Ishikawa (cell line): Measurements from ENCODE around the gene MYCBP.

Experiments used
- CEBPB ChIP-seq: IDR thresholded peaks from 2 replicates; pipeline ENCODE4 v1.6.1; 2012
- CREB1 ChIP-seq: IDR thresholded peaks from 2 replicates; pipeline ENCODE4 v1.6.1; 2012; ENCODE audit warnings: low read depth
- EGR1 ChIP-seq: IDR thresholded peaks from 2 replicates; pipeline ENCODE4 v1.6.1; 2012
- EP300 ChIP-seq: IDR thresholded peaks from 2 replicates; pipeline ENCODE4 v1.6.1; 2012; ENCODE audit warnings: borderline replicate concordance
- FOXM1 ChIP-seq: IDR thresholded peaks from 2 replicates; pipeline ENCODE4 v1.6.1; 2012; ENCODE audit warnings: low read depth, borderline replicate concordance
- NFIC ChIP-seq: IDR thresholded peaks from 2 replicates; pipeline ENCODE4 v1.6.1; 2012
- RAD21 ChIP-seq: IDR thresholded peaks from 2 replicates; pipeline ENCODE4 v1.6.1; 2012; ENCODE audit warnings: low read depth
- TAF1 ChIP-seq: IDR thresholded peaks from 2 replicates; pipeline ENCODE4 v1.6.1; 2012; ENCODE audit warnings: low read depth, mild to moderate bottlenecking
- TCF12 ChIP-seq: IDR thresholded peaks from 2 replicates; pipeline ENCODE4 v1.6.1; 2012; ENCODE audit warnings: low read depth
- TEAD4 ChIP-seq: IDR thresholded peaks from 2 replicates; pipeline ENCODE4 v1.6.1; 2012
- YY1 ChIP-seq: IDR thresholded peaks from 2 replicates; pipeline ENCODE4 v1.6.1; 2012; ENCODE audit warnings: low read depth
- ZBTB7A ChIP-seq: IDR thresholded peaks from 2 replicates; pipeline ENCODE4 v1.6.1; 2012; ENCODE audit warnings: low read depth
- TF ChIP-seq, protein P1 (sequence below): IDR thresholded peaks from 2 replicates; pipeline ENCODE4 v1.6.1; 2012; ENCODE audit warnings: low read depth, mild to moderate bottlenecking
- TF ChIP-seq, protein P2 (sequence below): IDR thresholded peaks from 2 replicates; pipeline ENCODE4 v1.6.1; 2012
- TF ChIP-seq, protein P3 (sequence below): IDR thresholded peaks from 2 replicates; pipeline ENCODE4 v1.6.1; 2012

Gene MYCBP

DNA sequence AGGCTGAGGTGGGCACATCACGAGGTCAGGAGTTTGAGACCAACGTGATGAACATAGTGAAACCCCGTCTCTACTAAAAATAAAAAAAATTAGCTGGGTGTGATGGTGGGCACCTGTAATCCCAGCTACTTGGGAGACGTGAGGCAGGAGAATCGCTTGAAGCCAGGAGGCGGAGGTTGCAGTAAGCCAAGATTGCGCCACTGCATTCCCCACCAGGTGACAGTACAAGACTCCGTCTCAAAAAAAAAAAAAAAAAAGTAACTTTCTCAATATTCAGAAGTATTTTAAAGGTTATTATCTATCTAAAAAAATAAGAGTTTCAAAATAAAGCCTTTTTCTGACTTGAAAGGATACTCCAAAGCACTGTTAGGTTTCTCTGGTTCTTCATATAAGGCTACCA lies 5.9 kb downstream of the MYCBP start:
- TF ChIP-seq, protein P1, sequence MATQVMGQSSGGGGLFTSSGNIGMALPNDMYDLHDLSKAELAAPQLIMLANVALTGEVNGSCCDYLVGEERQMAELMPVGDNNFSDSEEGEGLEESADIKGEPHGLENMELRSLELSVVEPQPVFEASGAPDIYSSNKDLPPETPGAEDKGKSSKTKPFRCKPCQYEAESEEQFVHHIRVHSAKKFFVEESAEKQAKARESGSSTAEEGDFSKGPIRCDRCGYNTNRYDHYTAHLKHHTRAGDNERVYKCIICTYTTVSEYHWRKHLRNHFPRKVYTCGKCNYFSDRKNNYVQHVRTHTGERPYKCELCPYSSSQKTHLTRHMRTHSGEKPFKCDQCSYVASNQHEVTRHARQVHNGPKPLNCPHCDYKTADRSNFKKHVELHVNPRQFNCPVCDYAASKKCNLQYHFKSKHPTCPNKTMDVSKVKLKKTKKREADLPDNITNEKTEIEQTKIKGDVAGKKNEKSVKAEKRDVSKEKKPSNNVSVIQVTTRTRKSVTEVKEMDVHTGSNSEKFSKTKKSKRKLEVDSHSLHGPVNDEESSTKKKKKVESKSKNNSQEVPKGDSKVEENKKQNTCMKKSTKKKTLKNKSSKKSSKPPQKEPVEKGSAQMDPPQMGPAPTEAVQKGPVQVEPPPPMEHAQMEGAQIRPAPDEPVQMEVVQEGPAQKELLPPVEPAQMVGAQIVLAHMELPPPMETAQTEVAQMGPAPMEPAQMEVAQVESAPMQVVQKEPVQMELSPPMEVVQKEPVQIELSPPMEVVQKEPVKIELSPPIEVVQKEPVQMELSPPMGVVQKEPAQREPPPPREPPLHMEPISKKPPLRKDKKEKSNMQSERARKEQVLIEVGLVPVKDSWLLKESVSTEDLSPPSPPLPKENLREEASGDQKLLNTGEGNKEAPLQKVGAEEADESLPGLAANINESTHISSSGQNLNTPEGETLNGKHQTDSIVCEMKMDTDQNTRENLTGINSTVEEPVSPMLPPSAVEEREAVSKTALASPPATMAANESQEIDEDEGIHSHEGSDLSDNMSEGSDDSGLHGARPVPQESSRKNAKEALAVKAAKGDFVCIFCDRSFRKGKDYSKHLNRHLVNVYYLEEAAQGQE: no peak
- TF ChIP-seq ZBTB7A (no peak), FOXM1 (no peak), YY1 (no peak), EGR1 (no peak), CREB1 (no peak), TCF12 (no peak), NFIC (no peak), TAF1 (no peak), EP300 (no peak), TEAD4 (no peak), CEBPB (no peak), RAD21 (no peak)
- TF ChIP-seq, protein P2, sequence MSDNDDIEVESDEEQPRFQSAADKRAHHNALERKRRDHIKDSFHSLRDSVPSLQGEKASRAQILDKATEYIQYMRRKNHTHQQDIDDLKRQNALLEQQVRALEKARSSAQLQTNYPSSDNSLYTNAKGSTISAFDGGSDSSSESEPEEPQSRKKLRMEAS: no peak
- TF ChIP-seq, protein P3, sequence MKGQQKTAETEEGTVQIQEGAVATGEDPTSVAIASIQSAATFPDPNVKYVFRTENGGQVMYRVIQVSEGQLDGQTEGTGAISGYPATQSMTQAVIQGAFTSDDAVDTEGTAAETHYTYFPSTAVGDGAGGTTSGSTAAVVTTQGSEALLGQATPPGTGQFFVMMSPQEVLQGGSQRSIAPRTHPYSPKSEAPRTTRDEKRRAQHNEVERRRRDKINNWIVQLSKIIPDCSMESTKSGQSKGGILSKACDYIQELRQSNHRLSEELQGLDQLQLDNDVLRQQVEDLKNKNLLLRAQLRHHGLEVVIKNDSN: no peak

DNA sequence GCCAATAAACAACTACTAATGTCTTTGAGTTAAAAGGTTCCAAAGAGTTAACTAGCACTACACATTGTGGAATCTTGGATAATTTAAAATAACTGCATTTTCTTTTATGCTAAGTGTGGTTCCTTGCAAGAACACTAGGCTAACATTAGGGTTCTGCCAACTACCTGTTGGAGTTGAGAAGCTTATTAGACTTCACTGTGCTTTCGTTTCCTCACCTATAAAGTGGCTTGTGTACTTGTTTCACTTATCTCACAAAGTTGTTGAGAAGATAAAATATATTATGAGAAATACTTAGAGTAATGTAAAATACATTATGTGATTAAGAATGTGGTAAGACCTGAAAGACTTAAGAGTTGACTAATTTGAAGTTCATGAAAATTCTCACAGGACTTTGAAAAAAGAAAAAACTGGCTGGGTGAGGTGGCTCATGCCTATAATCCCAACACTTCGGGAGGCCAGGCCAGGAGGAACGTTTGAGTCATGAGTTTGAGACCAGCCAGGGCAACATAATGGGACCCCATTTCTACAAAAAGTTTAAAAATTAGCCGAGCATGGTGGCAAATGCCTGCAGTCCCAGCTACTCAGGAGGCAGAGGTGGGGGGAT lies 7.9 kb downstream of the MYCBP start:
- no peak for TF ChIP-seq CREB1
- TF ChIP-seq ZBTB7A: no peak
- no peak for TF ChIP-seq TAF1
- TF ChIP-seq FOXM1: no peak
- no peak for TF ChIP-seq TEAD4
- no peak for TF ChIP-seq RAD21
- TF ChIP-seq, protein P1: no peak
- TF ChIP-seq YY1: no peak
- TF ChIP-seq, protein P3: no peak
- no peak for TF ChIP-seq EP300
- TF ChIP-seq TCF12: no peak
- no peak for TF ChIP-seq CEBPB
- TF ChIP-seq NFIC: no peak

DNA sequence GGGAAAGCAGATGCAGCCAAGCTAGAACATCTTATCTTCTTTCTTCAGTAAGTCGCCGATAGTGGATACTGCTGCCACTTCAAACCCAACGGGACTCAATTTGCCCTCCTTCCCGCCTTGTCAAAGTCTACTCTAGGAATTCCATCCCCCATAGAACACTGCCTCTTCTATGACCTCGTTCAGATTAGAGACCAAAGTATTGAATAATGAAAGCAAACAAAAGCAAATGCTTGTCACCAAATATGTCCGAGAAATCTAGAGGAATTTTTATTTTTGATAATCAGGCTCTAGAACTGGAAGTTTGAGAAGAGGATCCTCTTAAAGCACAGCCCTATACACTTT lies 12.7 kb downstream of the MYCBP start:
- TF ChIP-seq EP300 (no peak), FOXM1 (no peak), EGR1 (no peak), CREB1 (no peak), TAF1 (no peak), TEAD4 (no peak), ZBTB7A (no peak), RAD21 (no peak), CEBPB (no peak), YY1 (no peak), TCF12 (no peak), NFIC (no peak)
- TF ChIP-seq, protein P1: no peak
- TF ChIP-seq, protein P2: no peak
- TF ChIP-seq, protein P3: no peak
